Measurements from ENCODE around the gene SLIT3. TPM values are rescaled to one million over a fixed set of nuclear protein-coding genes. Genes with fewer than 3 reads are reported as not detected.

The SLIT3 gene
- total RNA-seq, 1 donor from 2014 or later, result 3.2 TPM

- Mint-ChIP-seq H3K4me1 (ENCODE audit: unreplicated experiment) (peaks cover 28% of the 10 kb centered on the region), H3K27me3 (ENCODE audit: unreplicated experiment) (peaks cover 2% of the 10 kb centered on the region), H3K36me3 (ENCODE audit: low read depth, unreplicated experiment) (no peaks in the 10 kb centered on the region), H3K9me3 (ENCODE audit: unreplicated experiment) (no peaks in the 10 kb centered on the region), H3K27ac (ENCODE audit: unreplicated experiment) (no peak overlapping the region), H3K4me3 (ENCODE audit: unreplicated experiment) (no peak overlapping the region)
- no peak for DNase-seq (ENCODE audit: low spot score)
- TF ChIP-seq CTCF (IDR thresholded peaks at IDR 0.05; ENCODE audit: unreplicated experiment), result no peak
Observed at GRCh38 chr5:168801567-168801966, 499.4 kb downstream of the SLIT3 start.

GRCh38 chr5:168800701-168801100, 500.2 kb downstream of the SLIT3 start:
- Mint-ChIP-seq H3K27ac (ENCODE audit: unreplicated experiment) (no peak overlapping the region), H3K36me3 (ENCODE audit: low read depth, unreplicated experiment) (no peaks in the 10 kb centered on the region), H3K4me3 (ENCODE audit: unreplicated experiment) (no peak overlapping the region), H3K4me1 (ENCODE audit: unreplicated experiment) (peaks cover 33% of the 10 kb centered on the region), H3K27me3 (ENCODE audit: unreplicated experiment) (peaks cover 2% of the 10 kb centered on the region), H3K9me3 (ENCODE audit: unreplicated experiment) (no peaks in the 10 kb centered on the region)
- DNase-seq (ENCODE audit: low spot score), result no peak
- no peak for TF ChIP-seq CTCF (IDR thresholded peaks at IDR 0.05; ENCODE audit: unreplicated experiment)

- H3K27me3 Mint-ChIP-seq (ENCODE audit: unreplicated experiment), result peaks cover 2% of the 10 kb centered on the region
- no peaks in the 10 kb centered on the region for H3K36me3 Mint-ChIP-seq (ENCODE audit: low read depth, unreplicated experiment)
- no peaks in the 10 kb centered on the region for H3K9me3 Mint-ChIP-seq (ENCODE audit: unreplicated experiment)
- H3K27ac Mint-ChIP-seq (ENCODE audit: unreplicated experiment), result no peak overlapping the region
- peaks cover 44% of the 10 kb centered on the region for H3K4me1 Mint-ChIP-seq (ENCODE audit: unreplicated experiment)
- H3K4me3 Mint-ChIP-seq (ENCODE audit: unreplicated experiment), result no peak overlapping the region
- no peak for TF ChIP-seq CTCF (IDR thresholded peaks at IDR 0.05; ENCODE audit: unreplicated experiment)
- DNase-seq (ENCODE audit: low spot score), result no peak
Observed at GRCh38 chr5:168798065-168799023, 502.6 kb downstream of the SLIT3 start.

GRCh38 chr5:168796593-168797580, 504.1 kb downstream of the SLIT3 start:
- Mint-ChIP-seq H3K36me3 (ENCODE audit: low read depth, unreplicated experiment) (no peaks in the 10 kb centered on the region), H3K27ac (ENCODE audit: unreplicated experiment) (no peak overlapping the region), H3K9me3 (ENCODE audit: unreplicated experiment) (no peaks in the 10 kb centered on the region), H3K4me3 (ENCODE audit: unreplicated experiment) (no peak overlapping the region), H3K4me1 (ENCODE audit: unreplicated experiment) (peaks cover 46% of the 10 kb centered on the region), H3K27me3 (ENCODE audit: unreplicated experiment) (peaks cover 2% of the 10 kb centered on the region)
- no peak for TF ChIP-seq CTCF (IDR thresholded peaks at IDR 0.05; ENCODE audit: unreplicated experiment)
- no peak for DNase-seq (ENCODE audit: low spot score)
